Measurements from ENCODE around the gene TTYH3. TPM values are rescaled to one million over a fixed set of nuclear protein-coding genes. Genes with fewer than 3 reads are reported as not detected.

TTYH3 gene
- total RNA-seq, 1 donor from 2014 or later = 106 TPM

DNA sequence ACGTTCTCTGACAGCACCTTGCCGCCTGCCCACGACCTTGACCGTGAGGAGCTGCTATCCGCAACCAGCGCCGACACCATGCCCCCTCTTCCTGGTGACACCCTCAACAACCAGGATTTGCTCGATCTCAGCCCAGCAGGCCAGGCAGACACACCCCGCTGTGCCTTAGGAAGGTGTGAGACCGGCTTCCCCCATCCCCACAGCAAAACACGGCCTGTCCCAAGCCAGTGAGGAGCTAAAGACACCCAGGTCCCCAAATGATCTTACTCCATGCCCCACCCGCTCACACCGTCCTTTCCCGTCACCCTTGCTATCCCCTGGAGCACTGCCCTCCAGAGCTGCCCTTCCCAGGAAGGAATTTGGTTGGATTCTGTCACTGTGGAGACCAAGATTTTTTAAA is 21.3 kb upstream of the TTYH3 start:
- no peak for DNase-seq (ENCODE audit: low read depth)
- H3K36me3 ChIP-seq (ENCODE audit: control insufficient read depth, insufficient read depth, low read length) = no peaks in the 10 kb centered on the region

DNA sequence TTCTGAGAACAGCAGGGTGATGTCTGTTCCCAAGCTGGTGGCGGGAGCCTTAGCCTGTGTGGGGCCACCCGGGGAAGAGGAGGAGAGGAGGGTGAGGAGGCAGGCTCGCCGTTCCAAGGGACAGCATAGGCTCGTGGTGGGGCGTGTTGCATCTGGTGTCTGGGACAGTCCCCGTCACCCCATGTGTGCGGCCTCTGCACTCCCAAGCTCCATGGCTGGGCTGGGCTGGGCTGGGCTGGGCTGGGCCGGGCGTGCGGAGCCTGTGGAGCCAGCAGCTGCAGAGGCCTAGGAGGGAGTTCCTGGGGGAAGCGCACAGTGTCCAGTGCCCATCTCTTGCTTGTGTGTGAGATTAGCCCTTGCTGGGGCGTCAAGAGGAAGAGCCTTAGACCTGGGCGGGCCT is 20.9 kb upstream of the TTYH3 start:
- no peaks in the 10 kb centered on the region for H3K36me3 ChIP-seq (ENCODE audit: control insufficient read depth, insufficient read depth, low read length)
- no peak for DNase-seq (ENCODE audit: low read depth)
- TF ChIP-seq, protein P1, sequence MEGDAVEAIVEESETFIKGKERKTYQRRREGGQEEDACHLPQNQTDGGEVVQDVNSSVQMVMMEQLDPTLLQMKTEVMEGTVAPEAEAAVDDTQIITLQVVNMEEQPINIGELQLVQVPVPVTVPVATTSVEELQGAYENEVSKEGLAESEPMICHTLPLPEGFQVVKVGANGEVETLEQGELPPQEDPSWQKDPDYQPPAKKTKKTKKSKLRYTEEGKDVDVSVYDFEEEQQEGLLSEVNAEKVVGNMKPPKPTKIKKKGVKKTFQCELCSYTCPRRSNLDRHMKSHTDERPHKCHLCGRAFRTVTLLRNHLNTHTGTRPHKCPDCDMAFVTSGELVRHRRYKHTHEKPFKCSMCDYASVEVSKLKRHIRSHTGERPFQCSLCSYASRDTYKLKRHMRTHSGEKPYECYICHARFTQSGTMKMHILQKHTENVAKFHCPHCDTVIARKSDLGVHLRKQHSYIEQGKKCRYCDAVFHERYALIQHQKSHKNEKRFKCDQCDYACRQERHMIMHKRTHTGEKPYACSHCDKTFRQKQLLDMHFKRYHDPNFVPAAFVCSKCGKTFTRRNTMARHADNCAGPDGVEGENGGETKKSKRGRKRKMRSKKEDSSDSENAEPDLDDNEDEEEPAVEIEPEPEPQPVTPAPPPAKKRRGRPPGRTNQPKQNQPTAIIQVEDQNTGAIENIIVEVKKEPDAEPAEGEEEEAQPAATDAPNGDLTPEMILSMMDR (IDR thresholded peaks at IDR 0.05; ENCODE audit: insufficient read depth, low read length, poor library complexity, severe bottlenecking) = no peak
- H3K4me3 ChIP-seq (ENCODE audit: low read depth, low read length) = no peak overlapping the region
- no peaks in the 10 kb centered on the region for H3K27me3 ChIP-seq (ENCODE audit: control insufficient read depth, insufficient read depth, low read length)

More for the DNA sequence above, 21.3 kb upstream of the TTYH3 start:
- Histone ChIP-seq H3K27me3 (ENCODE audit: control insufficient read depth, insufficient read depth, low read length) (no peaks in the 10 kb centered on the region), H3K4me3 (ENCODE audit: low read depth, low read length) (no peak overlapping the region)
- TF ChIP-seq, protein P1 (IDR thresholded peaks at IDR 0.05; ENCODE audit: insufficient read depth, low read length, poor library complexity, severe bottlenecking) = no peak

DNA sequence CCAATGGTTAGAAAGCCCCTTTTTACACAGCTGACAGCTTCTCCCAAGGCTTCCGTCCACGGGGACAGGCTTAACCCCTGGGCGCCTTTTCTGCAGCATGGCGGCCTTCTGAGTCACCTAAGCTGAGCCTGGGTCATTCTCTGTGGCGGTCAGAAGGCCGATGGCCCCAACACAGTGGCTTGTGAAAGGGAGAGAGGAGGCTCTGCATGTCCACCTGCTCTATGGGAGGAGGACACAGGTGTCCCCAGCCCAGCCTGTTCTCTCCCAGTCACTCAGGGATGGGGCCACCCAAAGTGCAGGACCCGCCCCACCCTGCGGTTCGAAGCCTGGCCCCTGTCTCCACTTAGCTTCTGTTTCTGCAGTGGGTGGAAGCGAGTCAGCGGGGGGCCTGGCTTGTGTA is 20.4 kb upstream of the TTYH3 start:
- H3K27me3 ChIP-seq (ENCODE audit: control insufficient read depth, insufficient read depth, low read length) = no peaks in the 10 kb centered on the region
- TF ChIP-seq, protein P1 (IDR thresholded peaks at IDR 0.05; ENCODE audit: insufficient read depth, low read length, poor library complexity, severe bottlenecking) = no peak
- H3K4me3 ChIP-seq (ENCODE audit: low read depth, low read length) = no peak overlapping the region
- no peak for DNase-seq (ENCODE audit: low read depth)
- H3K36me3 ChIP-seq (ENCODE audit: control insufficient read depth, insufficient read depth, low read length) = no peaks in the 10 kb centered on the region

DNA sequence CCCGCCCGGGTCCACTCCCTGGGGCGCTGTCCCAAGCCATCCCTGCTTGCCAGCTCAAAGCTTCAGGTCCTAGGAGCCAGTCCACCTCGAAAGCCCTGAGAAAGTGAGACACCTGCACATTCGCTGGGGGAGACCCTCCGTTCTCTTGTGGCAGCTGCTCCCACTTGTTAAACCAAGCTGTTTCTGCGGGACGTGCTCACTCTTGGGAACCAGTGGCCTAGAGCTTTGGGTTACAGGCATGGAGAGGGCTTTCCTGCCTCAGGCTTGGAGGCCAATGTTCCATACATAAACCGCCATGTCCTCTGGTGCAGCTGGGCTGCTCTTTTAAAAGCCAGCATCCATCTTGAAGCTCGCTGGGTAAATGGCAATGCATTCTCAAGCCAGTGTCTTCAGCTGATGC is 19.9 kb upstream of the TTYH3 start:
- no peaks in the 10 kb centered on the region for H3K27me3 ChIP-seq (ENCODE audit: control insufficient read depth, insufficient read depth, low read length)
- no peaks in the 10 kb centered on the region for H3K36me3 ChIP-seq (ENCODE audit: control insufficient read depth, insufficient read depth, low read length)
- DNase-seq (ENCODE audit: low read depth) = no peak
- TF ChIP-seq, protein P1 (IDR thresholded peaks at IDR 0.05; ENCODE audit: insufficient read depth, low read length, poor library complexity, severe bottlenecking) = no peak
- no peak overlapping the region for H3K4me3 ChIP-seq (ENCODE audit: low read depth, low read length)

DNA sequence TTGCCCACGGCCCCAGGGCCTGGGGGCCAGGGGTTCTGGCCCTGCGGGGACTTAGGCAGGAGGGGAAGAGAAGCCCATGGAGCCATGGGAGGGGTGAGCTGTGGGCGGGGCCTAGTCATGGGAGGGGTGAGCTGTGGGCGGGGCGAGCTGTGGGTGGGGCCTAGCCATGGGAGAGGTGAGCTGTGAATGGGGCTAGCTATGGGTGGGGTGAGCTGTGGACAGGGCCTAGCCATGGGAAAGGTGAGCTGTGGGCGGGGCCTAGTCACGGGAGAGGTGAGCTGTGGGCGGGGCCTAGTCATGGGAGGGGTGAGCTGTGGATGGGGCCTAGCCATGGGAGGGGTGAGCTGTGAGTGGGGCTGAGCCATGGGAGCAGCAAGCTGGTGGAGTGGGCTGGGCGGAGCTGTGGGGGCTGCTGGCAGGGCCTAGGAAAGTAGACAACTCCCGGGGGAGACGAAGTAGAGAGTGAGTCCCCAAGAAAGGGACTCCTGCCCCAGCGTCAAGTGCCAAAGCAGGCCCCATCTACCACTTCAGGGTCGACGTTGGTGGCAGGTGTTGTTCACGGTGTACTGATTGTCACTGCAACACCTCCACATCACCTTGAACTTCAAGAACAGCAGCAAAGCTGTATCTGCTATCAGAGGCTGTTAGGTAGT is 19.2 kb upstream of the TTYH3 start:
- Histone ChIP-seq H3K27me3 (ENCODE audit: control insufficient read depth, insufficient read depth, low read length) (peaks cover 3% of the 10 kb centered on the region), H3K36me3 (ENCODE audit: control insufficient read depth, insufficient read depth, low read length) (no peaks in the 10 kb centered on the region), H3K4me3 (ENCODE audit: low read depth, low read length) (no peak overlapping the region)
- TF ChIP-seq, protein P1 (IDR thresholded peaks at IDR 0.05; ENCODE audit: insufficient read depth, low read length, poor library complexity, severe bottlenecking) = no peak
- DNase-seq (ENCODE audit: low read depth) = no peak

Data from kidney epithelial cell (primary cell).